Fibroblast of lung (primary cell): ENCODE data around the gene SH3TC1.

Experiments
- EZH2 ChIP-seq: IDR thresholded peaks from 2 replicates; pipeline ENCODE4 v1.5.1; 2012; ENCODE audit warnings: low read length, control low read depth, mild to moderate bottlenecking; ENCODE audit errors: missing control alignments
- TF ChIP-seq, protein P1 (sequence below), 2 donors: IDR thresholded peaks in 1 of 2; conservative IDR thresholded peaks in 1 of 2; 1 replicate in 1 of 2; 2 replicates in 1 of 2; pipeline ENCODE4 v1.5.1; 2011 to 2012; ENCODE audit warnings: low read length in 2 of 2, control low read depth in 1 of 2, inconsistent platforms in 1 of 2, low read depth in 1 of 2, mild to moderate bottlenecking in 1 of 2

DNA sequence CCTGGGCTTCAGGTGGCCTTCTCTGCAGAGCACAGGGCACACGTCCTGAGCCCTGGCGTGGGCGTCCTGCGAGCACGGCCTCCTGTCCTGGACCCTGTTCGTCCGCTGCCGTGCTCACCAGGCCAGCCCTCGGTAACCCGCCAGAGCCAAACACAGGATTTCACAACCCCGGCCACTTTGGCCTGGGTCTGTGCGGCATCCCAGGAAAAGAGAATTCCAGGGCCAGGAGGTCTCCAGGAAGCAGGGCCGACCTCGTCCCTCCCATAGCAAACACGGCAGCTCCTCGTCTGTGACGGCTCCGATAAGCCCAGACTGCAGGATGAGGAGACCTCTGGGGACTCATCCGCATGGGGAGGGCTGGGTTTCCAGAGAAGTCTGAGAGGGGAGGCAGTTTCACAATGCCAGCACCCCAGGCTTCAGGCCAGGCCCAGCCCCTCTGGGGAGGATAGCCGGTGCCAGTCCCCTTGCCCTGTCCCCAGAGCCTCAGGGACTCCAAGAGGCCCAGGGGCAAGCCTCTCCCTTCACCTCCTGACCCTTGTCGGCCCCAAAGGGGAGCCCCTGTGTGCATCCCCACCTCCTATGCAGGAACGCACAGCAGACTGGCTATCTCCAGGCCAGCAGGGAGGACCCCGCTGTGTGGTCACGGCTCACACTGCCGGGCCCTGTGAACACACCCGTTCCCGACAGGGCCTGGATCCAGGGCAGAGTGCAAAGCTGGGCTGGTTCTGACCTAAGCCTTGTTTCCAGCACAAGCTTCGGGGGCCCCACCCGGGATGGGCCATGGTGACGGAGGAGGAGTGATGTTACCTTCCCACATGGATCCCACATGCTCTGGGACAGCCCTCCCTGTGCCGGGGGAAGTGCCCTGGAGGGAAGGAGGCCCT lies 48.2 kb downstream of the SH3TC1 start:
- TF ChIP-seq, protein P1, sequence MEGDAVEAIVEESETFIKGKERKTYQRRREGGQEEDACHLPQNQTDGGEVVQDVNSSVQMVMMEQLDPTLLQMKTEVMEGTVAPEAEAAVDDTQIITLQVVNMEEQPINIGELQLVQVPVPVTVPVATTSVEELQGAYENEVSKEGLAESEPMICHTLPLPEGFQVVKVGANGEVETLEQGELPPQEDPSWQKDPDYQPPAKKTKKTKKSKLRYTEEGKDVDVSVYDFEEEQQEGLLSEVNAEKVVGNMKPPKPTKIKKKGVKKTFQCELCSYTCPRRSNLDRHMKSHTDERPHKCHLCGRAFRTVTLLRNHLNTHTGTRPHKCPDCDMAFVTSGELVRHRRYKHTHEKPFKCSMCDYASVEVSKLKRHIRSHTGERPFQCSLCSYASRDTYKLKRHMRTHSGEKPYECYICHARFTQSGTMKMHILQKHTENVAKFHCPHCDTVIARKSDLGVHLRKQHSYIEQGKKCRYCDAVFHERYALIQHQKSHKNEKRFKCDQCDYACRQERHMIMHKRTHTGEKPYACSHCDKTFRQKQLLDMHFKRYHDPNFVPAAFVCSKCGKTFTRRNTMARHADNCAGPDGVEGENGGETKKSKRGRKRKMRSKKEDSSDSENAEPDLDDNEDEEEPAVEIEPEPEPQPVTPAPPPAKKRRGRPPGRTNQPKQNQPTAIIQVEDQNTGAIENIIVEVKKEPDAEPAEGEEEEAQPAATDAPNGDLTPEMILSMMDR (conservative IDR thresholded peaks at IDR 0.05 in 1 of 2, IDR thresholded peaks at IDR 0.05 in 1 of 2; ENCODE audit: low read depth in 1 of 2, low read length in 2 of 2) = no peak
- no peak for TF ChIP-seq EZH2
